ENCODE results near the gene GCK.

DNA sequence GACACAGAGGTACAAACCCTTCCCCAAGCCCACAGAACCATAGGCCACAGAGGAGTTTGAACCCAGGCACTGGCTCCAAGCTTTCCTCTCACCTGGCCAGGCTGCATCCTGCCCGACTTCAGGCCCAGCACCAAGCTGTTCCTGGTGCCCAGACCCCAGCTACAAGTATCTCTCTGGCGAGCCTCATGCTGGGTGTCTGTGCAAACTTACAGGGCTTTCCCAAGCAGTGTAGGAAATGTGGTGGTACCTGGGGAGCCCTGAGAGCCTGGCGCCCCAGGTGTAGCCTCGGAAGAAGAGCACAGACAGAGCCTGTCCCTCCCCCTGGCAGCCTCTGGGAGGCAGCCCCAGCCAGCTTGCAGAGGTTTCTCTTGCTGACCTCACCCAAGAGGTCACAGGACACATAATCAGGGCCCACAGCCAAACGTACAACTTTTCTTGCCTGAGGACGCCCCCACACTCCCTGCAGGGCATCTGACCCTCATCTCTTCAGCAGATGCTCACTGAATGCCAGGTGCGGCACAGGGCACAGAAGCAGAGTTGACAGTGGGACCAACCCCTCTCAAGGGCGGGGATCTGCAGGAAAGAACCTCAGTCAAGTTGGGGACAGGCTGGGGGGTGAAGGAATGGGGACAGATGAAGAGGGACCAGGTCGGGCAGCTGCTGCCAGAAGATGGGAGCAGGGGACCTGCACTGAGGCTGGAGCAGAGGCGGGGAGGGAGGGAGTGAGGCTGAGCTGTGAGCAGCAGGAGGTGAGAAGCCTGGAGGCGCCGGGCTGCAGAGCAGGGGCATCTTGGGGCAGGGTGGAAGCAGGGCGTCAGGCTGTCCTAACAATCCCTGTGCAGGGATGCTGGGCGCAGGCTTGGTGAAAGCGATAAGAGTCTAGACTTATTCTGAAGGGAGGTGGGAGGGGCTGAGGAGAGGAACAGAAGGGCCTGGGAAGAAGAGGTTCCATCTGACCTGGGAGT, 31.8 kb downstream of the GCK start:
- TF ChIP-seq, protein P1, sequence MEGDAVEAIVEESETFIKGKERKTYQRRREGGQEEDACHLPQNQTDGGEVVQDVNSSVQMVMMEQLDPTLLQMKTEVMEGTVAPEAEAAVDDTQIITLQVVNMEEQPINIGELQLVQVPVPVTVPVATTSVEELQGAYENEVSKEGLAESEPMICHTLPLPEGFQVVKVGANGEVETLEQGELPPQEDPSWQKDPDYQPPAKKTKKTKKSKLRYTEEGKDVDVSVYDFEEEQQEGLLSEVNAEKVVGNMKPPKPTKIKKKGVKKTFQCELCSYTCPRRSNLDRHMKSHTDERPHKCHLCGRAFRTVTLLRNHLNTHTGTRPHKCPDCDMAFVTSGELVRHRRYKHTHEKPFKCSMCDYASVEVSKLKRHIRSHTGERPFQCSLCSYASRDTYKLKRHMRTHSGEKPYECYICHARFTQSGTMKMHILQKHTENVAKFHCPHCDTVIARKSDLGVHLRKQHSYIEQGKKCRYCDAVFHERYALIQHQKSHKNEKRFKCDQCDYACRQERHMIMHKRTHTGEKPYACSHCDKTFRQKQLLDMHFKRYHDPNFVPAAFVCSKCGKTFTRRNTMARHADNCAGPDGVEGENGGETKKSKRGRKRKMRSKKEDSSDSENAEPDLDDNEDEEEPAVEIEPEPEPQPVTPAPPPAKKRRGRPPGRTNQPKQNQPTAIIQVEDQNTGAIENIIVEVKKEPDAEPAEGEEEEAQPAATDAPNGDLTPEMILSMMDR (conservative IDR thresholded peaks at IDR 0.05; ENCODE audit: low read depth, low read length) = no peak
- TF ChIP-seq EZH2 (IDR thresholded peaks at IDR 0.05; ENCODE audit: borderline replicate concordance, low read depth, low read length, poor library complexity, severe bottlenecking) = no peak
